BLaER1 (cell line): ENCODE results near the gene RABGEF1.
"Not testable (repeated sequence)": the region's sequence is repeated elsewhere in the genome, so short reads cannot be mapped to it uniquely, and the experiment has no call there.

Source experiments
- H3K27ac ChIP-seq: shearing (Covaris generic); formaldehyde crosslinking; 2 replicates; pipeline ENCODE4 v1.8.1; 2022
- H3K27me3 ChIP-seq: shearing (Covaris generic); formaldehyde crosslinking; 2 replicates; pipeline ENCODE4 v1.8.1; 2022
- H3K36me3 ChIP-seq: shearing (Covaris generic); formaldehyde crosslinking; 2 replicates; pipeline ENCODE4 v1.8.1; 2022
- H3K4me1 ChIP-seq: shearing (Covaris generic); formaldehyde crosslinking; 2 replicates; pipeline ENCODE4 v1.8.1; 2022
- H3K4me2 ChIP-seq: shearing (Covaris generic); formaldehyde crosslinking; 2 replicates; pipeline ENCODE4 v1.8.1; 2022
- H3K4me3 ChIP-seq: shearing (Covaris generic); formaldehyde crosslinking; 2 replicates; pipeline ENCODE4 v1.8.1; 2022
- H3K9ac ChIP-seq: shearing (Covaris generic); formaldehyde crosslinking; 2 replicates; pipeline ENCODE4 v1.8.1; 2022
- H3K9me3 ChIP-seq: shearing (Covaris generic); formaldehyde crosslinking; 2 replicates; pipeline ENCODE4 v1.8.1; 2022
- H4K20me1 ChIP-seq: shearing (Covaris generic); formaldehyde crosslinking; 2 replicates; pipeline ENCODE4 v1.8.1; 2022
- Cebpa-rat ChIP-seq: shearing (Covaris generic); IDR thresholded peaks from 2 replicates; pipeline ENCODE4 v1.8.1; 2022

Gene RABGEF1

GRCh38 chr7:66790196-66790595 lies 49.7 kb downstream of the RABGEF1 start:
- Histone ChIP-seq H3K9me3 (no peaks in the 10 kb centered on the region), H3K4me1 (no peaks in the 10 kb centered on the region), H3K9ac (no peak overlapping the region), H4K20me1 (no peaks in the 10 kb centered on the region), H3K27me3 (no peaks in the 10 kb centered on the region), H3K4me3 (no peak overlapping the region), H3K27ac (no peak overlapping the region), H3K36me3 (peaks cover 94% of the 10 kb centered on the region), H3K4me2 (no peak overlapping the region)
- TF ChIP-seq Cebpa-rat = no peak

GRCh38 chr7:66790725-66791124 lies 50.2 kb downstream of the RABGEF1 start:
- no peak overlapping the region for H3K4me2 ChIP-seq
- H3K9me3 ChIP-seq = no peaks in the 10 kb centered on the region
- no peak overlapping the region for H3K27ac ChIP-seq
- no peaks in the 10 kb centered on the region for H3K27me3 ChIP-seq
- peaks cover 94% of the 10 kb centered on the region for H3K36me3 ChIP-seq
- no peak overlapping the region for H3K9ac ChIP-seq
- no peak overlapping the region for H3K4me3 ChIP-seq
- no peaks in the 10 kb centered on the region for H4K20me1 ChIP-seq
- no peak for TF ChIP-seq Cebpa-rat
- no peaks in the 10 kb centered on the region for H3K4me1 ChIP-seq

DNA sequence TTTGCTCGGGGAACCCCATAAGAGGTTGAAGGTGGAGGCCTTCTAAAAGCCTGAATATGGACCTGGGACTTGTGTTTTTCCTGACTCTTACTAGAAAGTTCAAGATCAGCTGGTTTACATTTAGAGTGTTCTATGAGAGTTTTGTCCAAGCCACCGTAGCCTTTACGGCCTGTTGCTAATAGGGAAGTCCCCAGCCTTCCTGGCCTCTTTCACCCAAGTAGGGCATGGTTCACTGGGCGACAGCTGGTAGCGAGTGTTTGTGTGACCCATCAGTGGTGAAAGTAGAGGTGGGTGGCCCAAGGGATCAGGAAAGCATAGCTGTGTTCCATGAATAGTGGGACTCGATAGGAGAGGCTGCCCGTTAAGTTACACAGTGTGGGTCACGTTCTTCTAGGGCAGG lies 60.1 kb downstream of the RABGEF1 start:
- Histone ChIP-seq H4K20me1 (no peaks in the 10 kb centered on the region), H3K4me2 (no peak overlapping the region), H3K27me3 (no peaks in the 10 kb centered on the region), H3K36me3 (peaks cover 98% of the 10 kb centered on the region), H3K9ac (no peak overlapping the region), H3K4me1 (no peaks in the 10 kb centered on the region), H3K4me3 (no peak overlapping the region), H3K27ac (no peak overlapping the region), H3K9me3 (no peaks in the 10 kb centered on the region)
- TF ChIP-seq Cebpa-rat = no peak

GRCh38 chr7:66804001-66804400 lies 63.5 kb downstream of the RABGEF1 start:
- H3K4me2 ChIP-seq = no peak overlapping the region
- H3K4me3 ChIP-seq = no peak overlapping the region
- H3K4me1 ChIP-seq = no peaks in the 10 kb centered on the region
- no peaks in the 10 kb centered on the region for H3K9me3 ChIP-seq
- H4K20me1 ChIP-seq = no peaks in the 10 kb centered on the region
- no peak overlapping the region for H3K9ac ChIP-seq
- H3K27ac ChIP-seq = no peak overlapping the region
- H3K27me3 ChIP-seq = no peaks in the 10 kb centered on the region
- TF ChIP-seq Cebpa-rat = no peak
- H3K36me3 ChIP-seq = peaks cover 98% of the 10 kb centered on the region

GRCh38 chr7:66807736-66808135 lies 67.2 kb downstream of the RABGEF1 start:
- H3K4me2 ChIP-seq = no peak overlapping the region
- H3K27ac ChIP-seq = no peak overlapping the region
- no peaks in the 10 kb centered on the region for H4K20me1 ChIP-seq
- no peaks in the 10 kb centered on the region for H3K27me3 ChIP-seq
- H3K9me3 ChIP-seq = no peaks in the 10 kb centered on the region
- H3K4me3 ChIP-seq = no peak overlapping the region
- TF ChIP-seq Cebpa-rat = no peak
- H3K36me3 ChIP-seq = peaks cover 95% of the 10 kb centered on the region
- no peaks in the 10 kb centered on the region for H3K4me1 ChIP-seq
- H3K9ac ChIP-seq = no peak overlapping the region

DNA sequence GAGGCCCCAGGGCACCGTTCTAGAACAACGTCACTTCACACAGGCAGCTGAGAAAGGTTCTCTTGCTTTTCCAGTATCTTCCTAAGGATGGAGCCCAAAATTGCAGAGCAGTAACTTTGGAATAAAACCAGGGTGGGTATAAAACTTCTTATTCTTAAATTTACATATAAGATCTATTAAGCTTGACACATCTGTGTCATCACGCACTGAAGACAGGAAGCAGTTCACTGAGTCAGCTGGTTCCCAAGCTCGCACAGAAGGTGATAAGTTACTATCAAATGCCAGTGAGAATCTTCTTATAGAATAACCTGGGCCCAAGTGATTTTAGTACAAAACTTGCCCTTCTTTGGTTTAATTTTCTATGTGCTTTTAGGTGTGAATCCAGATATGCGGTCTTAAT lies 70.2 kb downstream of the RABGEF1 start:
- Histone ChIP-seq H3K27ac (no peak overlapping the region), H3K9me3 (no peaks in the 10 kb centered on the region), H3K9ac (no peak overlapping the region), H3K36me3 (peaks cover 74% of the 10 kb centered on the region), H3K4me2 (no peak overlapping the region), H3K27me3 (no peaks in the 10 kb centered on the region), H3K4me1 (no peaks in the 10 kb centered on the region), H3K4me3 (no peak overlapping the region), H4K20me1 (no peaks in the 10 kb centered on the region)
- no peak for TF ChIP-seq Cebpa-rat

- peaks cover 28% of the 10 kb centered on the region for H3K36me3 ChIP-seq
- not testable (repeated sequence) for H3K4me3 ChIP-seq, H3K27ac ChIP-seq, H4K20me1 ChIP-seq, H3K4me2 ChIP-seq, H3K9me3 ChIP-seq, H3K9ac ChIP-seq, H3K27me3 ChIP-seq, H3K4me1 ChIP-seq
These were observed 74.8 kb downstream of the RABGEF1 start for GRCh38 chr7:66815186-66815875.

DNA sequence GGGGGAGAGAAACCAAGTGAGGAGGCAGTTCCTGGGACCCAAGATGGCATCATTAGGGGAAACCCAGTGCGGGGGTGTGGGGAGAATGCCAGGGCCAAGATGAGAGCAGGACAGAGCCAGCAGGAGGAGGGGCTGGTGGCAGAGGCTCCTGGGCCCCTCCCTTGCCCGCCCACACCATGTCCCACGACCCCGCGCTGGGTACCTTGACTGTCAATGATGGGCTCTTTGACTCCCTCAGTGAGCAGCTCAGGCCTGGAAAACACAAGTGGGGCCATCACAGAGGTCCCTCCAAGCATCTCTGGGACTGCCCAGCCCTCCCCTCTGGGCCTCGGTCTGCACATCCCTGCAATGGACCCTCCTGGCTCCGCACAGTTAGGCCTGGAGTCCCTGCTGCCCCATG lies 75.4 kb downstream of the RABGEF1 start:
- TF ChIP-seq Cebpa-rat = no peak
- no peak overlapping the region for H3K4me2 ChIP-seq
- H3K4me3 ChIP-seq = no peak overlapping the region

GRCh38 chr7:66816658-66817057 lies 76.1 kb downstream of the RABGEF1 start:
- H3K4me1 ChIP-seq, H3K9me3 ChIP-seq, H3K4me2 ChIP-seq, H3K9ac ChIP-seq, H3K27ac ChIP-seq, H3K4me3 ChIP-seq, H4K20me1 ChIP-seq, H3K27me3 ChIP-seq: not testable (repeated sequence)
- H3K36me3 ChIP-seq = peaks cover 15% of the 10 kb centered on the region

More for the DNA sequence above, 75.4 kb downstream of the RABGEF1 start:
- H3K4me1 ChIP-seq = no peaks in the 10 kb centered on the region
- H3K9me3 ChIP-seq = no peaks in the 10 kb centered on the region
- no peak overlapping the region for H3K27ac ChIP-seq
- no peaks in the 10 kb centered on the region for H3K27me3 ChIP-seq
- no peak overlapping the region for H3K9ac ChIP-seq
- H4K20me1 ChIP-seq = no peaks in the 10 kb centered on the region
- H3K36me3 ChIP-seq = peaks cover 22% of the 10 kb centered on the region

DNA sequence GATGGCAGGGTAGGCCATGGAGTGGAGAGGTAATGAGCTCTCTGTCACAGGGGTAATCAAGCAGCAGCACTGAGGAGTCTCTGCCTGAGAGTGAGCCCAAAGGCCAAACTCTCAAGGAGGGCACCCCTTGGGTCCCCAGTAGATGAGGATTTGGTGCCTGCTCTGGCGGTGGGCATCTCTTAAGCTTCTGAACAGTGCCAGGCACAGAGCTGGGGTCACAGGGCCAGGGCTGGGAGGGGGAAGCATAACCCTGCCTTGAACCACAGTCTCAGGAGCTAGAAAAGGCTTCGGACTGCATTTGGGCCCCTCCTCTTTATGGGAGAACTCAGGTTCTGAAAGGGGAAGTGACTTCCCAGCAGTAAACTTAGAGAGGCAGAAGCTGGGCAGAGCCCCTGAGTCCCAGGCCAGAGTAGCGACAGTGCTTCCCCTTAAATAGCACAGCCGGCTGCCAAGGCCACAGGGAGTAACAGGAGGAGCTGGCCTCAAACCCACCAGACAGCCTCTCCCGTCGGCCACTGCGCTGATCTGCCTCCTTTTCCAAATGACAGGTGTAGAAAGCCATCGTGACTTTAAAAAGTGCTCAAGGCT lies 76.8 kb downstream of the RABGEF1 start:
- H3K27ac ChIP-seq, H3K4me3 ChIP-seq, H3K27me3 ChIP-seq, H3K4me1 ChIP-seq, H3K9me3 ChIP-seq, H3K4me2 ChIP-seq, H3K9ac ChIP-seq, H4K20me1 ChIP-seq: not testable (repeated sequence)
- peaks cover 11% of the 10 kb centered on the region; the same call in 1 of the 2 replicates for H3K36me3 ChIP-seq

GRCh38 chr7:66817956-66818355 lies 77.4 kb downstream of the RABGEF1 start:
- H3K27ac ChIP-seq, H4K20me1 ChIP-seq, H3K4me3 ChIP-seq, H3K4me1 ChIP-seq, H3K9ac ChIP-seq, H3K27me3 ChIP-seq, H3K9me3 ChIP-seq, H3K4me2 ChIP-seq, H3K36me3 ChIP-seq: not testable (repeated sequence)
